H1 (cell line): ENCODE results near the gene FMOD. TPM values are rescaled to one million over a fixed set of nuclear protein-coding genes. Genes with fewer than 3 reads are reported as not detected.

ENCODE experiments used
- CTCF ChIA-PET: fragments of 300-600 bp; sonication (Branson Sonifier 250); formaldehyde crosslinking; loops from one replicate; lab custom pipeline; 2021; ENCODE audit not compliant: partially characterized antibody; lab: Charles Lee
- POLR2A ChIA-PET: fragments of 300-600 bp; sonication (Branson Sonifier 250); formaldehyde crosslinking; loops from one replicate; lab custom pipeline; 2021; ENCODE audit warnings: inconsistent platforms; ENCODE audit not compliant: partially characterized antibody; lab: Charles Lee
- DNase-seq, 2 experiments: peaks; one replicate each; pipeline versions ENCODE4 v3.0.0 to v3.0.0-alpha.2; 2010 to 2022; ENCODE audit warnings: low spot score in 2 of 2, low read depth in 1 of 2, mixed read lengths in 1 of 2
- FAIRE-seq: peaks from 2 replicates; lab custom pipeline; 2011; peaks lifted over from hg19 to GRCh38; lab: Jason Lieb, UNC
- H2AFZ ChIP-seq: 2 replicates; pipeline ENCODE4 v1.8.1; 2012; ENCODE audit warnings: low read length, inconsistent platforms
- H2AK5ac ChIP-seq: 2 replicates; pipeline ENCODE4 v1.6.1; 2013; ENCODE audit warnings: low read depth, low read length
- H2BK120ac ChIP-seq: replicated peaks from 2 replicates; pipeline ENCODE3; 2013; ENCODE audit warnings: low read depth, low read length, inconsistent platforms
- H2BK12ac ChIP-seq: 2 replicates; pipeline ENCODE4 v1.6.1; 2013; ENCODE audit warnings: low read depth, low read length
- H2BK15ac ChIP-seq: 2 replicates; pipeline ENCODE4 v1.6.1; 2013; ENCODE audit warnings: low read length
- H2BK20ac ChIP-seq: 2 replicates; pipeline ENCODE4 v1.6.1; 2013; ENCODE audit warnings: low read length
- H2BK5ac ChIP-seq: 2 replicates; pipeline ENCODE4 v1.6.1; 2013; ENCODE audit warnings: low read depth, low read length
- H3K14ac ChIP-seq: 2 replicates; pipeline ENCODE4 v1.6.1; 2013; ENCODE audit warnings: inconsistent platforms; ENCODE audit not compliant: insufficient read length
- H3K18ac ChIP-seq: 2 replicates; pipeline ENCODE4 v1.6.1; 2013; ENCODE audit warnings: low read length; ENCODE audit errors: extremely low read depth
- H3K23ac ChIP-seq: 2 replicates; pipeline ENCODE4 v1.6.1; 2013; ENCODE audit warnings: inconsistent platforms; ENCODE audit not compliant: insufficient read length
- H3K23me2 ChIP-seq: 2 replicates; pipeline ENCODE4 v1.6.1; 2013; ENCODE audit warnings: low read depth, low read length
- H3K27ac ChIP-seq: 2 replicates; pipeline ENCODE4 v1.6.1; 2011; ENCODE audit warnings: low read depth, low read length, inconsistent platforms
- H3K27me3 ChIP-seq, 4 experiments: replicated peaks in 1 of 4; 1 replicate in 1 of 4; 2 replicates in 3 of 4; pipeline versions ENCODE4 v1.6.1 to v1.8.1; 2011 to 2013; ENCODE audit warnings: low read length in 3 of 4, mild to moderate bottlenecking in 3 of 4, inconsistent platforms in 2 of 4, mixed read lengths in 2 of 4, moderate library complexity in 1 of 4; ENCODE audit not compliant: control insufficient read depth in 3 of 4, insufficient read depth in 3 of 4; ENCODE audit errors: extremely low read depth in 1 of 4
- H3K36me3 ChIP-seq, 4 experiments: 2 replicates each; pipeline versions ENCODE4 v1.6.1 to v1.8.1; 2011 to 2013; ENCODE audit warnings: mild to moderate bottlenecking in 4 of 4, low read length in 3 of 4, moderate library complexity in 2 of 4, control low read depth in 1 of 4, inconsistent platforms in 1 of 4; ENCODE audit not compliant: insufficient read depth in 4 of 4, control insufficient read depth in 2 of 4
- H3K4ac ChIP-seq: replicated peaks from 2 replicates; pipeline ENCODE3; 2013; ENCODE audit warnings: low read length, low read depth, mixed read lengths, inconsistent platforms; ENCODE audit not compliant: insufficient read length
- H3K4me1 ChIP-seq, 4 experiments: replicated peaks in 1 of 4; 1 replicate in 1 of 4; 2 replicates in 3 of 4; pipeline versions ENCODE4 v1.6.1 to v1.8.1; 2011 to 2013; ENCODE audit warnings: low read length in 3 of 4, inconsistent platforms in 2 of 4, mixed read lengths in 1 of 4; ENCODE audit not compliant: insufficient read depth in 4 of 4, control insufficient read depth in 3 of 4
- H3K4me2 ChIP-seq, 2 experiments: 2 replicates each; pipeline versions ENCODE4 v1.6.1 to v1.8.1; 2011 to 2013; ENCODE audit warnings: low read depth in 2 of 2, low read length in 2 of 2, control low read depth in 1 of 2, inconsistent platforms in 1 of 2, mild to moderate bottlenecking in 1 of 2; ENCODE audit not compliant: insufficient read depth in 1 of 2
- H3K4me3 ChIP-seq, 4 experiments: fragments of 200-600, 300-600 bp in 1 of 4; sonication (generic), shearing (Covaris generic), sonication (Bioruptor Twin) in 1 of 4; 2 replicates each; pipeline versions ENCODE4 v1.5.1 to v1.8.1; 2011 to 2016; ENCODE audit warnings: low read length in 4 of 4, low read depth in 3 of 4, control low read depth in 2 of 4, inconsistent platforms in 2 of 4, mild to moderate bottlenecking in 2 of 4, mixed read lengths in 1 of 4, moderate library complexity in 1 of 4; ENCODE audit not compliant: insufficient read depth in 2 of 4; ENCODE audit errors: extremely low read depth in 1 of 4
- H3K56ac ChIP-seq: replicated peaks from 2 replicates; pipeline ENCODE3; 2013; ENCODE audit warnings: low read depth, mild to moderate bottlenecking, mixed read lengths, low read length, inconsistent platforms; ENCODE audit not compliant: insufficient read length
- H3K79me1 ChIP-seq: 2 replicates; pipeline ENCODE4 v1.6.1; 2013; ENCODE audit warnings: low read depth, low read length, control low read depth
- H3K79me2 ChIP-seq, 2 experiments: 2 replicates each; pipeline versions ENCODE4 v1.6.1 to v1.8.1; 2012 to 2013; ENCODE audit warnings: low read length in 2 of 2, mild to moderate bottlenecking in 2 of 2, inconsistent platforms in 1 of 2; ENCODE audit not compliant: insufficient read depth in 2 of 2, control insufficient read depth in 1 of 2
- H3K9ac ChIP-seq, 4 experiments: replicated peaks in 1 of 4; 1 replicate in 1 of 4; 2 replicates in 3 of 4; pipeline versions ENCODE4 v1.6.1 to v1.8.1; 2011 to 2013; ENCODE audit warnings: low read depth in 3 of 4, low read length in 3 of 4, control low read depth in 2 of 4, mild to moderate bottlenecking in 2 of 4, moderate library complexity in 2 of 4, inconsistent platforms in 1 of 4; ENCODE audit errors: extremely low read depth in 1 of 4
- H3K9me3 ChIP-seq, 2 experiments: 2 replicates each; pipeline versions ENCODE4 v1.6.1 to v1.8.1; 2012 to 2013; ENCODE audit warnings: mild to moderate bottlenecking in 2 of 2, moderate library complexity in 2 of 2, control low read depth in 1 of 2, inconsistent platforms in 1 of 2, low read depth in 1 of 2, low read length in 1 of 2, mixed read lengths in 1 of 2; ENCODE audit not compliant: insufficient read depth in 2 of 2
- H4K20me1 ChIP-seq, 2 experiments: replicated peaks in 1 of 2; 2 replicates each; pipeline versions ENCODE3 to v1.8.1; 2011 to 2013; ENCODE audit warnings: inconsistent platforms in 2 of 2, low read length in 2 of 2, mild to moderate bottlenecking in 1 of 2; ENCODE audit not compliant: insufficient read depth in 2 of 2, control insufficient read depth in 1 of 2
- H4K5ac ChIP-seq: 2 replicates; pipeline ENCODE4 v1.6.1; 2013; ENCODE audit warnings: low read length, low read depth, mixed read lengths, inconsistent platforms; ENCODE audit not compliant: insufficient read length
- H4K8ac ChIP-seq: 2 replicates; pipeline ENCODE4 v1.8.0; 2013; ENCODE audit warnings: mild to moderate bottlenecking, moderate library complexity, low read length, inconsistent platforms; ENCODE audit not compliant: insufficient read depth; ENCODE audit errors: extremely low read depth
- H4K91ac ChIP-seq: replicated peaks from 2 replicates; pipeline ENCODE3; 2013; ENCODE audit warnings: low read length, mixed read lengths, inconsistent platforms; ENCODE audit not compliant: insufficient read length
- CHD2 ChIP-seq: IDR thresholded peaks from 2 replicates; pipeline ENCODE4 v1.6.1; 2012; ENCODE audit warnings: low read length, improper control_type of control experiment
- SP1 ChIP-seq: IDR thresholded peaks from 2 replicates; pipeline ENCODE4 v1.6.1; 2011; ENCODE audit warnings: low read depth, low read length
- WGBS, 2 experiments: shearing (Covaris generic) in 1 of 2; methylation state at CpG; one replicate each; pipeline versions ENCODE4 v1.1.6 to v1.1.7; 2013 to 2015; ENCODE audit warnings: low lambda C conversion rate in 2 of 2, mixed read lengths in 2 of 2, inconsistent platforms in 1 of 2, low coverage in 1 of 2, missing lambda C conversion rate in 1 of 2; ENCODE audit not compliant: insufficient replicate concordance in 2 of 2, insufficient coverage in 1 of 2, insufficient read length in 1 of 2; ENCODE audit errors: extremely low coverage in 1 of 2, missing lambda C conversion rate in 1 of 2; 5-methylcytosine and 5-hydroxymethylcytosine counted together
- polyA plus RNA-seq, 7 experiments: library from polyadenylated mRNA; depleted of rRNA in 3 of 7; stranded (reverse) in 5 of 7; unstranded in 2 of 7; fragments of >200 nt in 5 of 7; fragments of 200-250 nt in 2 of 7; gene quantifications; 1 replicate in 5 of 7; 2 replicates in 1 of 7; 4 replicates in 1 of 7; pipeline versions ENCODE4 v1.2.1 to v1.2.3, GENCODE V29; 2011 to 2013; ENCODE audit warnings: missing spikeins in 2 of 7, mixed read lengths in 2 of 7
- total RNA-seq: library from RNA; stranded (reverse); fragmentation: NEBNext Ultra II Directional; extraction: Animal tissue kit (Norgen Biotek cat#: 25700); gene quantifications from 2 replicates; pipeline ENCODE4 v1.2.1, GENCODE V29; 2021

The FMOD gene
- total and polyA plus RNA-seq, 2 of the 8 experiments (the other 6 are each of a cell fraction or from before 2014, with no cell fraction given) = 0.17 to 0.32 TPM

GRCh38 chr1:203335503-203335902 lies 15.4 kb downstream of the FMOD start:
- Histone ChIP-seq H3K23ac (no peak overlapping the region), H3K79me2 (no peaks in the 10 kb centered on the region), H3K4ac (no peak overlapping the region), H3K14ac (no peak overlapping the region), H3K36me3 (no peaks in the 10 kb centered on the region), H3K4me2 (no peak overlapping the region), H2BK15ac (no peak overlapping the region), H4K20me1 (no peaks in the 10 kb centered on the region), H4K91ac (no peak overlapping the region), H3K4me1 (peaks cover 0 to 2% (median 0%) of the 10 kb centered on the region in 4 experiments; a peak in 3 of 7 replicates), H3K56ac (no peak overlapping the region), H2AK5ac (no peak overlapping the region), H3K9me3 (no peaks in the 10 kb centered on the region; a peak in 1 of 4 replicates), H3K18ac (no peak overlapping the region), H3K4me3 (no peak overlapping the region), H3K23me2 (no peaks in the 10 kb centered on the region), H2BK5ac (no peak overlapping the region), H2BK120ac (no peak overlapping the region), H2AFZ (no peak overlapping the region), H4K8ac (no peak overlapping the region), H3K79me1 (no peaks in the 10 kb centered on the region), H3K9ac (no peak overlapping the region), H3K27ac (no peak overlapping the region), H3K27me3 (peaks cover 0 to 3% (median 0%) of the 10 kb centered on the region in 4 experiments; a peak in 1 of 7 replicates), H2BK20ac (no peak overlapping the region), H4K5ac (no peak overlapping the region), H2BK12ac (no peak overlapping the region)
- CTCF ChIA-PET = interaction anchor here (1.0 to 24.2 kb wide), 17 partner anchors 8 to 313 kb away, joined by 3 to 785 read pairs (median 7); partner anchors contain the start of genes FMOD, OPTC and PRELP
- TF ChIP-seq CHD2 (no peak), SP1 (no peak)
- 75% methylated on average over 4 of the region's 4 CpGs; no CpG with 5 or more reads in 1 of the 2 experiments for WGBS, 2 experiments
- FAIRE-seq = no peak
- no peak for DNase-seq
- POLR2A ChIA-PET = interaction anchor here (0.9 kb wide), 1 partner anchor 8 kb away, joined by 3 read pairs; no protein-coding TSS in a partner anchor
